LNCAP (cell line): ENCODE results near the gene SKIL.

ENCODE experiments used
- TF ChIP-seq, protein P1 (sequence below): fragments of 450-650 bp; IDR thresholded peaks from 2 replicates; pipeline ENCODE4 v1.5.1; 2017; ENCODE audit warnings: mild to moderate bottlenecking

SKIL gene

DNA sequence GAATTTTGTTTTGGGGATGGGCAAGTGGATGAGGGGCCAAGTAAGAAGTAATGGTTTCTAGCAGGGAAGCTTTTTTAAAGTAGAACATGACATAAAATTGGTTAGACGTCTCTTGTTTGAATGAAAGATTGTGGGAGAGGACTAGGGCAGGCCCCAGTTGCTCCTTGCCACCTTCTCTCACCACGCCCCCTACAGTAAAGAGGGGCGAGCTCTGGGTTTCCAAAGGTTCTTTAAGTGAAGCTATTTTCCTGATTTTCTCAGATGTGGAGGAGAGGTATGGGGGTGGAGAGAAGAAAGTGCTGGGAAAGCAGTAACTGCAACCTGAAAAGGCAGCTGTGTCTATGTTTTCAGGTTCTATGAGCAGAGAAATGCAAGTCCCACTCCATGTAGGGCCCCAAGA, 32.6 kb upstream of the SKIL start:
- TF ChIP-seq, protein P1, sequence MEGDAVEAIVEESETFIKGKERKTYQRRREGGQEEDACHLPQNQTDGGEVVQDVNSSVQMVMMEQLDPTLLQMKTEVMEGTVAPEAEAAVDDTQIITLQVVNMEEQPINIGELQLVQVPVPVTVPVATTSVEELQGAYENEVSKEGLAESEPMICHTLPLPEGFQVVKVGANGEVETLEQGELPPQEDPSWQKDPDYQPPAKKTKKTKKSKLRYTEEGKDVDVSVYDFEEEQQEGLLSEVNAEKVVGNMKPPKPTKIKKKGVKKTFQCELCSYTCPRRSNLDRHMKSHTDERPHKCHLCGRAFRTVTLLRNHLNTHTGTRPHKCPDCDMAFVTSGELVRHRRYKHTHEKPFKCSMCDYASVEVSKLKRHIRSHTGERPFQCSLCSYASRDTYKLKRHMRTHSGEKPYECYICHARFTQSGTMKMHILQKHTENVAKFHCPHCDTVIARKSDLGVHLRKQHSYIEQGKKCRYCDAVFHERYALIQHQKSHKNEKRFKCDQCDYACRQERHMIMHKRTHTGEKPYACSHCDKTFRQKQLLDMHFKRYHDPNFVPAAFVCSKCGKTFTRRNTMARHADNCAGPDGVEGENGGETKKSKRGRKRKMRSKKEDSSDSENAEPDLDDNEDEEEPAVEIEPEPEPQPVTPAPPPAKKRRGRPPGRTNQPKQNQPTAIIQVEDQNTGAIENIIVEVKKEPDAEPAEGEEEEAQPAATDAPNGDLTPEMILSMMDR, result no peak

DNA sequence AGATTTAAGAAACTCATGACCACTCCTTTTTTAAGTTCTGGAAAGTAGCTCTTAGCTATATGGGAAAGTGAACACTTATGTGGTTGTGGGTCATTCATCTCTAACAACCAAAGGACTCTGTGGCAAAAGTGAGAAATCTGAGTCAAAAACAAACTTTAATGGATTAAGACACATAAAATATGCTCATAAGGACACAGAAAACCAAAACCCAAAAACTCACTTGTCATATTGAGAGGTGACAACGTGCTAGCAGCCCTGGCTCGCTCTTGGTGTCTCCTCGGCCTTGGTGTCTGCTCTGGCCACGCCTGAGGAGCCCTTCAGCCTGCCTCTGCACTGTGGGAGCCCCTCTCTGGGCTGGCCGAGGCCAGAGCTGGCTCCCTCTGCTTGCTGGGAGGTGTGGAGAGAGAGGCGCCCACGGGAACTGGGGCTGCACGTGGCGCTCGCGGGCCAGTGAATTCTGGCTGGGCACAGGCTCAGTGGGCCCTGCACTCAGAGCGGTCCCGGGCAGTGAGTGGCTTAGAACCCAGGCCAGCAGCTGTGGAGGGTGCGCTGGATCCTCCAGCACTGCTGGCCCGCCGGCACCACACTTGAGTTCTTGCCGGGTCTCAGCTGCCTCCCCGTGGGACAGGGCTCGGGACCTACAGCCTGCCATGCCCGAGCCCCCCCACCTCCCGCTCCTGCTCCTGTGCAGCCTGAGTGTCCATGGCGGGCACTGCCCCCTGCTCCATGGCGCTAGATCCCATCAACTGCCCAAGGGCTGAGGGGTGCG, 30.3 kb upstream of the SKIL start:
- TF ChIP-seq, protein P1, result no peak

DNA sequence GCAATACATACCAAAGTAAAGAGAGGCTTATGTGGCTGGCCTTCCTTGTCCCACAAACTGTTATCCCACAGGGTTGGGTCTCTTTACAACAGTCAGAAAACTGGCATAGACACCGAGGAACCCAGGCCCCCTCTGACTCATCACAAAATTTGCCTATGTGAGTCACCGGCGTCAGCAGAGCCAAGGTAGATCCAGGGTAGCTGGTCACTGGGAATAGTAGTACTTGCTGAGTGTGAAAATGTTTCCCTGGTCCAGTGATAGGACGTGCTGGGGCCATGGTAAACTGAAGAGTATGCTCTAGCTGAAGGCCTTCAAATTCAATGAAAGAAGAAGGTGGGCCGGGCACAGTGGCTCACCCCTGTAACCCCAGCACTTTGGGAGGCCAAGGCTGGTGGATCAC, 27.1 kb upstream of the SKIL start:
- TF ChIP-seq, protein P1, result no peak

DNA sequence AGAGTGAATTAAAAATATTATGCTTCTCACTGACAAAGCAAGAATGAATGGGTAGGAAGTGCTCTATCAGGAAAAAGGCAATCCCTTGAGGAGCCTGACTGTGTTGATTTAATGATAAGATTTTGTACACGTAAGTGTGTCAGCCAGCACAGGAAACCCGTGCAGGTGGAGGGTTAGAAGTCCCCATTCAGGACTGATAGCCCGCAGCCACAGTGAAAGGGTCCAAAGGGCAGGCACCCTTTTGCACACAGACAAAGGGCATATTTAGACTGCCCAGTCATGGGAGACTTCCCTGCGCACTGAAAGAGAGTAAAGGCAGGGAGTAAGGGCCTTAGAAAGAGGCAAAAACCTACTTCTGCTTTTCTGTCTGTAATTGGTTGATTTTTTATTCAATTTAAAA, 26.4 kb upstream of the SKIL start:
- TF ChIP-seq, protein P1, result no peak

DNA sequence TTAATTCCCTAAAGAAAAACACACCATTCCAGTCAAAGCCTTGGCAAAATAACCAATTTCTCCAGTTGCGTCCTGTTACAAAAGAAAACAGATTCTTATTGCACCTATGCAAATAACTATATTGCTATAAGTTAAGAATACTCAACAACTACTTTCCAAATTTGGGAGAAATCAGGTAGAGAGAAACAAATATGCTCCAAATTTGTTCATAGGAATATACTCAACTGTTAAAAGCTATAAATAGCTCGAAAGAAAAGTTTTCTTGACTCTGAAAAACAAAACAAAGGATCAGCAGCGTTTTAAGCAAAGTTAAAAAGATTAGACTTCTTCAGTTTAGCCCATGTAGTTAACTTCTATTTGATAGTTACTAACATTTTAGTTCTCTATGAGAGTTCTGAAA, 20.1 kb upstream of the SKIL start:
- TF ChIP-seq, protein P1, result no peak

DNA sequence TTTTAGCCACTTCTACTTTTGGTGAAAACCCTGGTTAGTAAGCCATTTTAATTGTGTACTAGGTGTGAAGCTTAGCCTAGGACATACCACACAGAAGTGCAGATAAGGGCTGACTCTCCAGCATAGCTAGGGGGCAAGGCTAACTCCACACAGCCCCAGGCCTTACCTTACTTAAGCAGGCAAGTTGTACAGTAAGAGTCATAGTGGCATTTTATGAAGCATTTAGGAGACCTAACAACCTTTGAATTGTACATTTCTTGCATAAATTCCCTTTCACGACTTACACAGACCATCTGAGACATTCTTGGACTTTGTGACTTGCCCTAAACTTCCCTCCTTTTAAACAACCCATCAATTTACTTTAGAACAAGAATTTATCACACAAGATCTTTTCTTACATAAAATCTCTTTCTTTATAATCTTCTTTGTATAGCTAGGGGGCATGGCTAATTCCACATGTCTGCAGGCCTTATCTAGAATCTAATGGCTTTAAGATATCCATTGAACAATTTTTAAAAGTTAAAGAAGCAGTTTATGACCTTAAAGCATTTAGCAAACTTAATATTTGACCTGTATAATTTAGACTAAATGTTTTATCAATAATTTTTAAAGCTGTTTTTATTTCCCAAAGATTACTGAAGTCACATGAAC, 18.7 kb upstream of the SKIL start:
- TF ChIP-seq, protein P1, result no peak

DNA sequence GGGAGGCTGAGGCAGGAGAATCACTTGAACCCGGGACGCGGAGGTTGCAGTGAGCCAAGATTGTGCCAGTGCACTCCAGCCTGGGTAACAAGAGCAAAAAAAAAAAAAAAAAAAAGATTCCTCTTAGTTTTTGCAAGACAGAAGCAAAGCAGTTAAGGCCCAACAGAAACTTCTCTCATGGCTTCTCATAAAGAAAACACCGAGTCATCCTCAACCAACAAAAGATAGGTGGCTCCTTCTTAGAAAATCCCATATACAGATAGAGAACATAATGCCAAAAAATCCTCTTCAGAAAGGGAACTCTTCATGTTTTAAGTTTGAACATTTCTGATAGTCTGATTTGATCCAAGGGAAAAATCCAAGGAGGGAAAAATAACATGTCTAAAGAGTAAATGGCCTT, 12.5 kb upstream of the SKIL start:
- TF ChIP-seq, protein P1, result no peak
